Astrocyte of the cerebellum (primary cell): Measurements from ENCODE around the gene CYFIP2.

Experiments used
- DNase-seq: peaks from one replicate; pipeline ENCODE4 v3.0.0-alpha.2; 2011; ENCODE audit warnings: low read depth
- H3K4me3 ChIP-seq: 2 replicates; pipeline ENCODE4 v1.5.1; 2011; ENCODE audit warnings: mild to moderate bottlenecking, low read depth, low read length, moderate library complexity
- CTCF ChIP-seq: IDR thresholded peaks from 2 replicates; pipeline ENCODE4 v1.5.1; 2012; ENCODE audit warnings: low read length, low read depth, moderate library complexity, mild to moderate bottlenecking; ENCODE audit errors: missing control alignments
- in situ Hi-C: cut with HindIII; loops from 2 replicates; pipeline ENCODE4 v1.10.0; 2017; ENCODE audit warnings: low sequenced_read_pairs

The CYFIP2 gene

GRCh38 chr5:157290156-157290980, 24.4 kb downstream of the CYFIP2 start:
- no peak overlapping the region for H3K4me3 ChIP-seq
- no peak for DNase-seq
- TF ChIP-seq CTCF: no peak
- in situ Hi-C loops: no loop called here

- DNase-seq: no peak
- TF ChIP-seq CTCF: no peak
- in situ Hi-C loops: no loop called here
- H3K4me3 ChIP-seq: no peak overlapping the region
These were observed 25.2 kb downstream of the CYFIP2 start for GRCh38 chr5:157290981-157291711.

- H3K4me3 ChIP-seq: no peak overlapping the region
- in situ Hi-C loops: no loop called here
- no peak for TF ChIP-seq CTCF
- no peak for DNase-seq
These were observed 26.7 kb downstream of the CYFIP2 start for GRCh38 chr5:157292599-157292998.

- no peak for DNase-seq
- H3K4me3 ChIP-seq: no peak overlapping the region
- TF ChIP-seq CTCF: no peak
- in situ Hi-C loops: no loop called here
These were observed 28.6 kb downstream of the CYFIP2 start for GRCh38 chr5:157294407-157295091.

GRCh38 chr5:157295247-157295646, 29.3 kb downstream of the CYFIP2 start:
- TF ChIP-seq CTCF: no peak
- no peak for DNase-seq
- in situ Hi-C loops: no loop called here
- H3K4me3 ChIP-seq: no peak overlapping the region

- DNase-seq: no peak
- no peak overlapping the region for H3K4me3 ChIP-seq
- in situ Hi-C loops: no loop called here
- no peak for TF ChIP-seq CTCF
These were observed 34.6 kb downstream of the CYFIP2 start for GRCh38 chr5:157300564-157300963.
